Ammon's horn (tissue), 1 donor: ENCODE data around the gene NCBP3.
"Not testable (repeated sequence)": the region's sequence is repeated elsewhere in the genome, so short reads cannot be mapped to it uniquely, and the experiment has no call there.

ENCODE experiments used
- DNase-seq: peaks from one replicate; pipeline ENCODE4 v3.0.0-alpha.2; 2016; ENCODE audit warnings: low spot score

Gene NCBP3

DNA sequence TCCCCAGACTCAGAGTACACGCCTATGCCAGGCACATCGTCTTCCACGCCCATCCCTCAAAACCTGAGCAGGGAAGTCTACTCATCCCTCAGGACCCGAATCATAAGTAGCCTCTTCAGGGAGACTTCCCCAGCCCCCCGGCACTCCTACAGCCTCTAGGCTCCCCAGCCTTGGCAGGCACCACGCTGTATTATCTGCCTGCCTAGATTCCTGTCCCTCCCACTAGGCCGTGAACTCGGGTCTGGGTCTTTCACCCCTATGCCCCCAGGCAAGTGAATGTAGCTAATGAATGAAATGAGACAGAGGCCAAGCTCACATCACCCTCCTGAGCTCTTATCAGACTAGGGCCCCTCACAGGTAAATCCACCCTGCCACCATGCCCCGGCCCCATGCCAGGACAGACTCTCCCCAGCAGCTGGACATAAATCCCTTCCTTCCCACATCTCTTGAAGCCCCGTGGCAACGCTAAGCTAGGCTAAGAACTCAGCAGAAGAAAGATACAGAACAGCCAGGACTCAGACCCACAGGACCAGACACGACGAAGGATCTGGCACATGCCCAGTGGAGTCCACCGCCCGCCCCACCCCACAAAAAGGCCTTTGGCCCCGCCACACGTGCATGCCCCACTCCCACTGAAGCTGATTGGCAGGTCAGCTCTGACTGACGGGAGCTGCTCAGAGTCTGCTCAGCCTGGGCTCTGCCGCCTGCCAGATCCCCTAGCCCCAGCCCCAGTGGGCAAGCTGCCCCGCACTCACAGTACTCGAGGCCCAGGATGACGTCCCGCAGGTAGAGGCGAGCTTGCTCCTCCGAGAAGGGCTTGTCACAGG is 33.8 kb upstream of the NCBP3 start:
- no peak for DNase-seq

DNA sequence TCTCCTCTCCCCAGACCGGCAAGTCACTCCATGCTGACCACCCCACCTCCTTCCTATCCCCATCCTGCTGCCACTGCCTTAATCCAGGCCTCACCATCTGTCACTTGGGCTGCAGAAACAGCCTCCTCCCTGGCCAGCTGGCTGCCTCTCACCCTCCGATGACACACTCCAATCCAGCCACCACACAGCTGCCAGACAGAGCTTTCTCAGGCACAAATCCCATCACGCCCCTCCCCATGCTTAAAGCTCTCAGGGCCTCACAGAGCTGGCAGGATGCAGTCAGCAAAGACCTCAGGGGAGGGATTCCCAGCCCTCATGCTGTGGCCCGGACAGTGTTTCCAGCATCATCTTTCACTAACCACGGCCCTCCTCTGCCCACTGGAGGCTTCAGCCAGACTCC is 33.1 kb upstream of the NCBP3 start:
- DNase-seq: no peak

- no peak for DNase-seq
These were observed 31.2 kb upstream of the NCBP3 start for GRCh38 chr17:3877220-3877619.

GRCh38 chr17:3875317-3875716 is 29.3 kb upstream of the NCBP3 start:
- DNase-seq: no peak

DNA sequence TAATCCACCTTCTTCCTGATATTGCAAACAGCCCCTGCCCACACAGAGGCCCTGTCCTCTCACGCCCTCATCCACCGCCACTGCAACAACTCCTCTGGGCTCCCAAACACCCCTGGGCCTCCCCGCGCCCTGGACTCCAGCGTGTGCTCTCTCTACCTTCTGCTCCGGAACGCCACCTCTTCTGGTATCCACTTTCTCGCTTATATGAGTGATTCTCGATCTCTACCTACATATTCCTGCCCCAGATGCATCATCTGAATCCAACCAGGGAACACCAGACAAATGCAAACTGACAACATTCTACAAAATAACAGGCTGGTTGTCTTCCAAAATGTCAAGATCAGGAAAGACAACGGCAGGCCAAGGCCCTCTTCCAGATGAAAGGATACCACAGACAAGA is 27.8 kb upstream of the NCBP3 start:
- DNase-seq: no peak

DNA sequence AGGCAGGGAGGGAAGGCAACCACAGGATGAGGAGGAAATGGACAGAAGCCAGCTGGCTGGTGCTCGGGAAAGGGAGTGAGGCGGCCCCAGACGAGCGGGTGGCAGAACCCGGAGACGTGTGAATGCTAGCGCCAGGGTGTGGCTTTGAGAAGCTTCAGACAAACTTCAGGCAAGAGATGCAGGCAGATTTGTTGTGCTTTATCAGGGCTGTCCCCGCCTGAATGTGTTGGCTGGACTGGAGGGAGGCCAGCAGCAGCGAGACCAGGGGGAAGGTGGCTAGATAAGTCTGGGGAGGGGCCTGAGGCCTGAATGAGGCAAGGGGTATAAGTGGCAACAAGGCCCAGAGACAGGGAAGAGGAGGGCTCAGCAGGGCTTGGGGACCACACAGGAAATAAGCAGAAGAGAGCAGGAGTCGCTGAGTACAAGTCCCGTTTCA is 24.8 kb upstream of the NCBP3 start:
- DNase-seq: no peak

- DNase-seq: no peak
These were observed 21.6 kb upstream of the NCBP3 start for GRCh38 chr17:3867606-3868005.

GRCh38 chr17:3867106-3867505 is 21.1 kb upstream of the NCBP3 start:
- DNase-seq: no peak

- peak; percentile 58 for DNase-seq
These were observed 20.2 kb upstream of the NCBP3 start for GRCh38 chr17:3866276-3866675.

DNA sequence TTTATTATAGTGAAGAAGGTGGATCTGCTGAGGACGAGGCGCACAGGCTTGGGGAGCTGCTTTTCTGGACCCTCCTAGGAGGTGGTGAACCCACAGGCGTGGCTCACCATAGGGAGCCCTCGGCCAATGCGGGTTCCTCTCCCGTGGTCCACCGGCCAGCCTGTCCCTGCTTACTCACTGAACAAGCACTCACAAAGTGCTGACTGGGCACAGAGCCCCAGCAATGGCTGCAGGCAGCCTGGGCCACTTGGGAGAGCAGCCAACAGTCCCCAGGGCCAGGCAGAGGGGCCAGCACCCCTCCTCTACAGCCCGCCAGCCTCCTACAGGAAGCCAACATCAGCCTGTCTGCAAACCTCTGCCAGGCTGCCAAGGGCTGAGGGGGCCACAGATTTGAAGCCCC is 19.1 kb upstream of the NCBP3 start:
- DNase-seq: peak; percentile 40

- no peak for DNase-seq
These were observed 18.5 kb upstream of the NCBP3 start for GRCh38 chr17:3864534-3864933.

DNA sequence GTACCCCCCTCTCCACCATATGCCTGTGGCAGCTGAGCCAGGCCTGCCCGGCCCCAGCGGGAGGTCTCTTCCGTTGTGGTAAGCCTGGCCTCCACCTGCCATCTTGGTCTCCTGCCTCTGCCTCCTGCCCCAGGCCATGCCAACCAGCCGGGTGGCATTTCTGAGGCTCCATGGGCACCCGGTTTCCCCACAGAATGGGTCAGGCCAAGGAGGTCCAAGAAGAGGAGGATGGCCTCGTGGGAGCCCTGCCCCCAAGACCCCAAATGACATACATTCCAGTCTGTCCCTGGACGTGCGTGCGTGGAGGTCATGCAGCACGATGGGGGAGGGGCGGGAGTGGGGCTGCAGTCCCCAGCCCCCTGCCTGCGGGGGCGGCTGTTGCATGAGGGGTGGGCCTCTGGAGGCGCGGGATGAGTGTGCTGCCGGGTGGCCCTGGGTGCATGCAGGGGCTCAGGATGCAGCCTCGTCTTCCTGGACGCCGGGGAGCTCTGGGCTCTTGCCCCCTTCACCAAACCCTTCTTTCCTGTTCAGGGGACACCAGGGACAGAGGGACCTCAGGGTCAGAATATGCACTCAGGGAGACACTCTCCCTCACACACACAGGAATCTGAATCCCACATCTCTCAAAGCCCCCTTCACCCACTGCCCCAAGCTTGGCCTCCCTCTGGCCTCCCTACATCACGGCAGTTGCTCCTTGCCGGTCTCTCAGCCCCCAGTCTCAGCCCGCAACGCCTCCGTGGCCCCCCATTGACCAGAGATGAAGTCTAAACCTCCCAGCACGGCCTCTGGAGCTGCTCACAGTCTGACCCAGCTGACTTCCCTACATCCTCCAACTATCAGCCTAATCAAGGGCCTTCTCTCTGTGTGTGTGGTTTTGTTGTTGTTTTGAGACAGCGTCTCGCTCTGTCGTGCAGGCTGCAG is 16.0 kb upstream of the NCBP3 start:
- no peak for DNase-seq

- DNase-seq: no peak
These were observed 15.1 kb upstream of the NCBP3 start for GRCh38 chr17:3860939-3861700.

DNA sequence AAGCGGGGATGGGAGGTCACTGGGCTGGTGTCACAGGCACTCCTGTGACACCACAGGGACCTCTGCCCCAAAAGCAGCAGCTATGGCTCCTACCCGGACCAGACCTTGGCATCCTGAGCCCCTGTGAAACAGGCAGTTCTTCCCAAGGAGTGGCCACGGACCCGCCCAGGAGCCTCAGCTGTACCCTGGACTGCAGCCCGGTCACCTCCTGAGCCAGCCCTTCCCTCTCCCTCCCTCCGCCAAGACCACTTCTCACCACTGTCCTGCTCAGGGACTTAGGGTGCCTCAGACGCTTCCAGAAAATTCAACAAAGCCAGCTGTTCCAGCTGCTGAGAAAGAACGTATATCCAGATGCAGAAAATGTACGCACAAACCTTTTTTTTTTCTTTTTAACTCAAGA is 13.9 kb upstream of the NCBP3 start:
- no peak for DNase-seq

- DNase-seq: no peak
These were observed 11.4 kb upstream of the NCBP3 start for GRCh38 chr17:3857261-3858105.

- not testable (repeated sequence) for DNase-seq
These were observed 8.2 kb upstream of the NCBP3 start for GRCh38 chr17:3854204-3854603.

DNA sequence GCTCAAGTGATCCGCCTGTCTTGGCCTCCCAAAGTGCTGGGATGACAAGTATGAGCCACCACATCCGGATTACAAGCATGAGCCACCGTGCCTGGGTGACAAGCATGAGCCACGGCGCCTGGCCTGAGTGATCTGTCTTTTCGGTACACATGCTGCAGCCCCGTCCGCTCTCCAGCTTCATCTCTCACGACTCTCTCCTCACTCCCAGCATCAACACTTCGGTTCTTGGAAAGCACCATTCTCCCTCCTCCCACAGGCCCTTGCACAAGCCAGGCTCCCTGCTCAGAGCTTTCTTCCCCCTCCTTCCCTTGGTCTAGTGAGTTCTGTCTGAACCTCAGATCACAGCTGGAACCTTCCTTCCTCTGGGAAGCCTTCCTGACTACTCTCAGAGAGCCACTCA is 6.5 kb upstream of the NCBP3 start:
- no peak for DNase-seq

GRCh38 chr17:3851461-3852100 is 5.5 kb upstream of the NCBP3 start:
- DNase-seq: no peak

DNA sequence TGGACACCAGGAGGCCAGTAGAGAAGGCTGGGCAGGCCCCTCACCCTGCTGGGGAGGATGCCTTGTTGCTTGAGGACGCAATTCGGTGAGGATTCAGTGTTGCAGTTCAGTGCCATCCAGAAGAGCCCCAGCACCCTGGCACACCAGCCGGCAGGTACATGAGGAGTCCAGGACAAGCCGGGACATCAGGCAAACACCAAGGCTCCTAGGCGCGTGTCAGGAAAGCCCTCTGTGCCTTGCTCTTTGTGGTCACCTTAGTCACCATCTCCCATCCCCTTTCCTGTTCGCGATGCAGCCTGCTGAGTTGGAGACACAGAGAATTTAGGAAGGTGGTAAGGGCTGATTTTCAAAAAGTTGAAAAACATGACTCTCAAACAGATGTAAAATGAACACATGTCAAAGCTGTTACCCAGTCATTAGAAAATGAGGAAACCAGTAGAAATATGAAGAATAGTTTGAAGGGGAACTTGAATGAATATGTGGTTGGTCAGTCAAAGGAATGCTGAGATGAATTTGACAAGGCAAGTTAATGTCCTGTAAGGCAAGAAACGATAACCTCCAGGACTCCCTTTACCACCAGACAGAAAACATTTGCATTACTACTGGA is 2.3 kb upstream of the NCBP3 start:
- no peak for DNase-seq

DNA sequence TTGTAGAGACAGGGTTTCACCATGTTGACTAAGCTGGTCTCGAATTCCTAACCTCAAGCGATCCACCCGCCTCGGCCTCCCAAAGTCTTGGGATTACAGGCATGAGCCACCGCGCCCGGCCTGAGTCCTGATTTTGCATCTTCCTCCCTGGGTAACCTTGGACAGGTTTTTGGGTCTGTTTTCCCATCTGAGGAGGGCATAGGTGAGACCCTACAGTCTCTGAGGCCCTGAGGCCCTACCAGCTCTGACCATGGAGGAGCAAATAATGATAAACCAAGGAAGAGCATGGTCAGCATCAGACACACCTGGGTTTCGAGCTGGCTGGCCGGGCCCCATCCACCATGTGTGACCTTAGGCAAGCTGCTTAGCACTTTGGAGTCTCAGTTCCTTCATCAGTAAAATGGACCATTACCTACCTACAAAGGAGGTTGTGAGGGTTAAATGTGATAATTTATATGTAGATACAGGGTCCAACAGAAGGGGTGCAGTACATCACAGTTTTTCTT is 1.2 kb upstream of the NCBP3 start:
- no peak for DNase-seq
